Activated CD4-positive, alpha-beta T cell treated with anti-CD3 and anti-CD28 coated beads, Interleukin-2, amount 10 ng/mL, durations not matched to agents 24 days and 14 days (primary cell): ENCODE measurements around the gene GATAD2B. TPM values are rescaled to one million over a fixed set of nuclear protein-coding genes. Genes with fewer than 3 reads are reported as not detected.
"Not testable (repeated sequence)": the region's sequence is repeated elsewhere in the genome, so short reads cannot be mapped to it uniquely, and the experiment has no call there.

Experiments
- DNase-seq: peaks from one replicate; pipeline ENCODE4 v3.0.0; 2022
- H3K27ac Mint-ChIP-seq: one replicate; pipeline ENCODE4 v1.8.0; 2022; ENCODE audit warnings: mild to moderate bottlenecking, mixed read lengths
- H3K27me3 Mint-ChIP-seq: one replicate; pipeline ENCODE4 v1.8.0; 2022; ENCODE audit warnings: mixed read lengths
- H3K36me3 Mint-ChIP-seq: one replicate; pipeline ENCODE4 v1.8.0; 2022; ENCODE audit warnings: low read depth, mild to moderate bottlenecking, mixed read lengths
- H3K4me1 Mint-ChIP-seq: one replicate; pipeline ENCODE4 v1.8.0; 2021; ENCODE audit warnings: mixed read lengths
- H3K4me3 Mint-ChIP-seq: one replicate; pipeline ENCODE4 v1.8.0; 2022; ENCODE audit warnings: mild to moderate bottlenecking, moderate library complexity, mixed read lengths
- H3K9me3 Mint-ChIP-seq: one replicate; pipeline ENCODE4 v1.8.0; 2021; ENCODE audit warnings: mixed read lengths
- intact Hi-C: fragments of 100-400 bp; cut with micrococcal nuclease; formaldehyde crosslinking; loops from one replicate; pipeline ENCODE4 v1.15.1; 2023
- total RNA-seq: library from RNA; stranded (reverse); gene quantifications from 2 replicates; pipeline ENCODE4 v1.2.3, GENCODE V29; 2022

GATAD2B gene
- total RNA-seq, 1 donor from 2014 or later, result 68.8 TPM

- Mint-ChIP-seq H3K9me3 (no peaks in the 10 kb centered on the region), H3K27ac (no peak overlapping the region), H3K4me1 (peaks cover 27% of the 10 kb centered on the region), H3K27me3 (no peaks in the 10 kb centered on the region), H3K4me3 (no peak overlapping the region), H3K36me3 (peaks cover 31% of the 10 kb centered on the region)
- intact Hi-C loops, result no loop called here
- no peak for DNase-seq
These were observed 149.5 kb downstream of the GATAD2B start for GRCh38 chr1:153773096-153773921.

- intact Hi-C loops, result no loop called here
- no peak overlapping the region for H3K4me3 Mint-ChIP-seq
- H3K9me3 Mint-ChIP-seq, result no peaks in the 10 kb centered on the region
- H3K36me3 Mint-ChIP-seq, result peaks cover 42% of the 10 kb centered on the region
- no peaks in the 10 kb centered on the region for H3K27me3 Mint-ChIP-seq
- peaks cover 24% of the 10 kb centered on the region for H3K4me1 Mint-ChIP-seq
- DNase-seq, result no peak
- no peak overlapping the region for H3K27ac Mint-ChIP-seq
These were observed 150.8 kb downstream of the GATAD2B start for GRCh38 chr1:153771841-153772593.

- peaks cover 18% of the 10 kb centered on the region for H3K4me1 Mint-ChIP-seq
- no peak overlapping the region for H3K4me3 Mint-ChIP-seq
- no peak for DNase-seq
- no peaks in the 10 kb centered on the region for H3K27me3 Mint-ChIP-seq
- peaks cover 42% of the 10 kb centered on the region for H3K36me3 Mint-ChIP-seq
- H3K9me3 Mint-ChIP-seq, result no peaks in the 10 kb centered on the region
- H3K27ac Mint-ChIP-seq, result no peak overlapping the region
- intact Hi-C loops, result no loop called here
These were observed 151.5 kb downstream of the GATAD2B start for GRCh38 chr1:153771261-153771660.

GRCh38 chr1:153770797-153771196, 152.0 kb downstream of the GATAD2B start:
- no peak for DNase-seq
- peaks cover 47% of the 10 kb centered on the region for H3K36me3 Mint-ChIP-seq
- H3K4me3 Mint-ChIP-seq, result no peak overlapping the region
- H3K27me3 Mint-ChIP-seq, result no peaks in the 10 kb centered on the region
- peaks cover 15% of the 10 kb centered on the region for H3K4me1 Mint-ChIP-seq
- no peaks in the 10 kb centered on the region for H3K9me3 Mint-ChIP-seq
- intact Hi-C loops, result no loop called here
- H3K27ac Mint-ChIP-seq, result peak overlapping the region; percentile 29

- H3K27me3 Mint-ChIP-seq, result no peaks in the 10 kb centered on the region
- H3K4me1 Mint-ChIP-seq, result peaks cover 7% of the 10 kb centered on the region
- H3K4me3 Mint-ChIP-seq, result no peak overlapping the region
- no peak for DNase-seq
- intact Hi-C loops, result no loop called here
- peaks cover 59% of the 10 kb centered on the region for H3K36me3 Mint-ChIP-seq
- no peaks in the 10 kb centered on the region for H3K9me3 Mint-ChIP-seq
- peak overlapping the region; percentile 29 for H3K27ac Mint-ChIP-seq
These were observed 153.6 kb downstream of the GATAD2B start for GRCh38 chr1:153769221-153769620.

- no peak overlapping the region for H3K4me3 Mint-ChIP-seq
- no peaks in the 10 kb centered on the region for H3K27me3 Mint-ChIP-seq
- no peaks in the 10 kb centered on the region for H3K9me3 Mint-ChIP-seq
- no peak overlapping the region for H3K27ac Mint-ChIP-seq
- DNase-seq, result no peak
- H3K36me3 Mint-ChIP-seq, result peaks cover 57% of the 10 kb centered on the region
- intact Hi-C loops, result no loop called here
- peaks cover 3% of the 10 kb centered on the region for H3K4me1 Mint-ChIP-seq
These were observed 154.2 kb downstream of the GATAD2B start for GRCh38 chr1:153768316-153769181.

GRCh38 chr1:153767519-153767918, 155.3 kb downstream of the GATAD2B start:
- H3K27ac Mint-ChIP-seq, result no peak overlapping the region
- H3K4me1 Mint-ChIP-seq, result no peaks in the 10 kb centered on the region
- DNase-seq, result no peak
- no peaks in the 10 kb centered on the region for H3K27me3 Mint-ChIP-seq
- H3K9me3 Mint-ChIP-seq, result no peaks in the 10 kb centered on the region
- intact Hi-C loops, result no loop called here
- H3K36me3 Mint-ChIP-seq, result peaks cover 55% of the 10 kb centered on the region
- H3K4me3 Mint-ChIP-seq, result no peak overlapping the region

GRCh38 chr1:153766663-153767062, 156.1 kb downstream of the GATAD2B start:
- H3K4me1 Mint-ChIP-seq, H3K4me3 Mint-ChIP-seq, H3K9me3 Mint-ChIP-seq, H3K27me3 Mint-ChIP-seq, DNase-seq, H3K27ac Mint-ChIP-seq, intact Hi-C loops: not testable (repeated sequence)
- H3K36me3 Mint-ChIP-seq, result peaks cover 56% of the 10 kb centered on the region

GRCh38 chr1:153764310-153764709, 158.5 kb downstream of the GATAD2B start:
- Mint-ChIP-seq H3K4me3 (no peak overlapping the region), H3K9me3 (no peaks in the 10 kb centered on the region), H3K36me3 (peaks cover 63% of the 10 kb centered on the region), H3K27ac (no peak overlapping the region), H3K27me3 (no peaks in the 10 kb centered on the region), H3K4me1 (no peaks in the 10 kb centered on the region)
- no peak for DNase-seq
- intact Hi-C loops, result no loop called here

- H3K4me3 Mint-ChIP-seq, result no peak overlapping the region
- intact Hi-C loops, result no loop called here
- H3K36me3 Mint-ChIP-seq, result peaks cover 58% of the 10 kb centered on the region
- no peaks in the 10 kb centered on the region for H3K9me3 Mint-ChIP-seq
- no peak for DNase-seq
- no peaks in the 10 kb centered on the region for H3K27me3 Mint-ChIP-seq
- H3K4me1 Mint-ChIP-seq, result no peaks in the 10 kb centered on the region
- no peak overlapping the region for H3K27ac Mint-ChIP-seq
These were observed 159.2 kb downstream of the GATAD2B start for GRCh38 chr1:153763365-153764225.

GRCh38 chr1:153760440-153760839, 162.3 kb downstream of the GATAD2B start:
- DNase-seq, result no peak
- intact Hi-C loops, result no loop called here
- H3K9me3 Mint-ChIP-seq, result no peaks in the 10 kb centered on the region
- no peak overlapping the region for H3K4me3 Mint-ChIP-seq
- no peaks in the 10 kb centered on the region for H3K27me3 Mint-ChIP-seq
- H3K36me3 Mint-ChIP-seq, result peaks cover 51% of the 10 kb centered on the region
- no peaks in the 10 kb centered on the region for H3K4me1 Mint-ChIP-seq
- no peak overlapping the region for H3K27ac Mint-ChIP-seq
